HG02943 (cell line): Measurements from ENCODE around the gene CD52.

Experiments
- ATAC-seq: cut with Tn5 transposase; IDR thresholded peaks from one replicate; pipeline ENCODE4 v1.9.1; 2021; ENCODE audit warnings: mild to moderate bottlenecking, low read depth, moderate library complexity; ENCODE audit not compliant: unreplicated experiment

CD52 gene, protein sequence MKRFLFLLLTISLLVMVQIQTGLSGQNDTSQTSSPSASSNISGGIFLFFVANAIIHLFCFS

GRCh38 chr1:26317612-26318337 lies at the start of gene CD52:
Gene CD52 (plus strand): TSS chr1:26317958. CDS start chr1:26318018, 60 bp downstream.
- no peak for ATAC-seq

DNA sequence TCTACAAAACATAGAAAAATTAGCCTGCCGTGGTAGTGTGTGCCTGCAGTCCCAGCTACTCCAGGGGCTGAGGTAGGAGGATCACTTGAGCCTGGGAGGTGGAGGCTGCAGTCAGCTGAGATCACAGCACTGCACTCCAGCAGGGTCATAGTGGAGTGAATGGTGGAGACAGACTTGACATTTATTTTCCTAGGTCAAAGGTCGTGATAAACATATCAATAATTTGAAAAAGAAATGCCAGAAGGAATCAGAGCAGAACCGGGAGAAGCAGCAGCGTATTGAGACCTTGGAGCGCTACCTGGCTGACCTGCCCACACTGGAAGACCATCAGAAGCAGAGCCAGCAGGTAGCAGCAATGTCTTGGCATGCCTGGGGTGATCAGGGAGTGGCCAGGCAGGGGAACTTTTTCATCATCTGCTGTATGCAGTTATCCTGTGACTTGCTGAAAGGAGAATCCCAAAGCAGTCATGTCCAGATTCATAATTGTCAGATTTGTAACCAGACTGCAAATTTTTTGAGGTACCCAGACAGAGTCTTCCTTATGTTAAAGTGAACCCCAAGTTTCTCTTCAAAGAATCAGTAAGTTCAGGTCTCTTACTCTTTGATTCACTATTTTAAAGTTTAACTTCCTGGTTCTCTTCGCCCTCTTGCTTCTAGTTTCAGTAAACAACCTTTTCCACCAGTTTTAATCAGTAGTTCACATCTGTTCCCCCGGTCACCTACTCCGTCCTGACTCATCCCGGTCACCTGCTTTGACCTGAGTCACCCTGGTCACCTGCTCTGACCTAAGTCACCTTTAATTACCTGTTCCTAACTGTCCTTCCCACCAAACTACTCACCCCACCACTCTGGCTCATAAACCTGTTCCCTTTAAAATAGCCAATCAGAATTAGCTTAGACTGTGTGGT lies 49.2 kb upstream of the CD52 start:
- ATAC-seq = no peak

GRCh38 chr1:26269198-26269550 lies 48.6 kb upstream of the CD52 start:
- no peak for ATAC-seq

DNA sequence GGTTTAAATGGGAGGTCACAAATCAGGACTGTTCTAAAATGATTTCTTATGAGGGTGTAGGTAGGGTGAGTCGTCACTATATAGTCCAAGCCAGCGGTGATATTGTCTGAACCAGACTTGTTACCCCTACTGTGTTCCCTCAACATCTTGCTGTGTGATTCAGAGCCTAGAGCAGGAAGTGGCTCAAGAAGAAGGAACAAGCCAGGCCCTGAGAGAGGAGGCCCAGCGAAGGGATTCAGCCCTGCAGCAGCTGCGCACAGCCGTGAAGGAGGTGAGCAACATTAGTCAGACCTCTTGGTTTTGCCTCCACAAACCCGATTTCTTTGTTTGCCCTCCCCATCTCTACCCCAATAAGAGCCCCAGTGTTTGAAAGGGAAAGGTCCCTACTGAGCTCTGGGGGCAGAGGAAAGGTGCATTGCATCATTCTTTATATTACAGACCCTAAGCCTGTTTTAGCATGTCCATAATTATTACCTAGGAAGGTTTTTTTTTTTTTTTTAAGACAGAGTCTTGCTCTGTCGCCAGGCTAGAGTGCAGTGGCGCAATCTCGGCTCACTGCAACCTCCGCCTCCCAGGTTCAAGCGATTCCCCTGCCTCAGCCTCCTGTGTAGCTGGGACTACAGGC lies 42.8 kb upstream of the CD52 start:
- ATAC-seq = no peak

GRCh38 chr1:26275580-26276431 lies 42.0 kb upstream of the CD52 start:
- ATAC-seq = no peak

DNA sequence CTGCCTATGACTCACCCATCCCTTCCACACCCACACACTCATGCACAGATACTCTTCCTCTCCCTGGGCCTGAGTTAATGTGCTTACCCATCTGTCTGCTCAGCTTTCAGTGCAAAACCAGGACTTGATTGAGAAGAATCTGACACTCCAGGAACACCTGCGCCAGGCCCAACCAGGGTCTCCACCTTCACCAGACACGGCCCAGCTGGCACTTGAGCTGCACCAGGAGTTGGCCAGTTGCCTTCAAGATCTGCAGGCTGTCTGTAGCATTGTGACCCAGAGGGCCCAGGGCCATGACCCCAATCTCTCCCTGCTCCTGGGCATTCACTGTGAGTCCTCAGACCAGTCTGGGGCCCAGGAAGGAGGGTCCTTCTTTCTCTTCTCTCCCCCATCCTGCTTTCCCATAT lies 41.3 kb upstream of the CD52 start:
- no peak for ATAC-seq

GRCh38 chr1:26277261-26277661 lies 40.5 kb upstream of the CD52 start:
- ATAC-seq = no peak

- no peak for ATAC-seq
These were observed 40.0 kb upstream of the CD52 start for GRCh38 chr1:26277719-26278118.

DNA sequence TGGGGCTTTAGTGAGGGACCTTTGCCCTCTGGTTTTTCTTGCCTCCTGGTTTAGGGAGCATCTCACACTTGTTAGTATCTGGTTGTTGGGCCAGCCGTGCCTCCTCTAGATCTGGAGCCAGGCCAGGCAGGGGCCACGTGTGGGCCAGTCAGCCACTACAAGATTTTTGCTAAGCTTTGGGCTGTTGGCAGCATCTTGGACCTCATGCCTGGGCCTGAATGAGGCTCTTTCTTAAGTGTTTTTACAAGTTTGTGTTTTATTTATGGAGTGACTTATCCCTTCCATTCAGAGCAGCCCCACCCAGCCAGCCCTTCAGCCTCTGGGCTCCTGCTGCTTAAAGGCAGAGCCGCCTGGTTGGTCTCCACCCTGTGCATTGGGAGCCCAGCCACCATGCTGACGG lies 39.5 kb upstream of the CD52 start:
- no peak for ATAC-seq

- no peak for ATAC-seq
These were observed 38.9 kb upstream of the CD52 start for GRCh38 chr1:26278724-26279455.

DNA sequence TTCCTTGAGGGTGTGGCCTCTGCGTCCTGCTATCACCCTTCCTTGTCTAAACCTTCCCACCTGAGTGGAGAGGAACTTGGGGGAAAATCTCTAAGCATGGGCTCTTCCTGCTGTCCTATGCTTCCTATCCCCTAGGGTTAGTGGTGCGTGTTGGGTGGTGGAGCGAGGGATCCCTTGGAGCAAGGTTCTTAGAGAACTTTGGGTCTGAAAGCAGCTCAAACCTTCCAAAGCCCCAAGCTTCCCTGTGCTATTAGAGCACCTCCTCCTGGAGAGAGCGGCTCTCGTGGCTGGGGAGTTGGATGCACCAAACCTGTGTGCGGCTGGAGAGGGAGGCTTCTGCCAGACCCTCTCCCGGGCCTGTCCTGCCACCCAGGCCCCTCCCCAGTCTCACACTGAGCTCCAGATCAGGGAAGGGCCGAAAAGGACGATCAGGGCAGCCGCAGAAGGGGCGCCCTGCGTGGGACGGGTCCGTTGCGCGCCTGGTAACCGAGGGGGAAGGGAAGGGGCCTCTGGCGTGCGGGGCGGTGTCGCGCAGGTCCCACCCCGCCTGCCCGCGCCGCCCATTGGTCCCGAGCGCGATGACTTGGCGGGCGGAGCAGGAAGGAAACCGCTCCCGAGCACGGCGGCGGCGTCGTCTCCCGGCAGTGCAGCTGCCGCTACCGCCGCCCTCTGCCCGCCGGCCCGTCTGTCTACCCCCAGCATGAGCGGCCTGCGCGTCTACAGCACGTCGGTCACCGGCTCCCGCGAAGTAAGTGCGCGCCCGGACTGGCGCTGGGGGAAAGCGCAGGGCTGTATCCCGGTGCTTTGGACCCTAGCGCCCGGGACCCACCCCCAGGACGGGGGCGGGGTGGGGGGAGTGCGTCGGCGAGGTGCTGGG lies 38.1 kb upstream of the CD52 start, which contains the start of gene SH3BGRL3:
TSS of gene SH3BGRL3 (plus strand) at position 631 of the 877 bp plus-strand sequence. CDS start at position 701, 70 bp downstream.
- peak; percentile 42 for ATAC-seq

DNA sequence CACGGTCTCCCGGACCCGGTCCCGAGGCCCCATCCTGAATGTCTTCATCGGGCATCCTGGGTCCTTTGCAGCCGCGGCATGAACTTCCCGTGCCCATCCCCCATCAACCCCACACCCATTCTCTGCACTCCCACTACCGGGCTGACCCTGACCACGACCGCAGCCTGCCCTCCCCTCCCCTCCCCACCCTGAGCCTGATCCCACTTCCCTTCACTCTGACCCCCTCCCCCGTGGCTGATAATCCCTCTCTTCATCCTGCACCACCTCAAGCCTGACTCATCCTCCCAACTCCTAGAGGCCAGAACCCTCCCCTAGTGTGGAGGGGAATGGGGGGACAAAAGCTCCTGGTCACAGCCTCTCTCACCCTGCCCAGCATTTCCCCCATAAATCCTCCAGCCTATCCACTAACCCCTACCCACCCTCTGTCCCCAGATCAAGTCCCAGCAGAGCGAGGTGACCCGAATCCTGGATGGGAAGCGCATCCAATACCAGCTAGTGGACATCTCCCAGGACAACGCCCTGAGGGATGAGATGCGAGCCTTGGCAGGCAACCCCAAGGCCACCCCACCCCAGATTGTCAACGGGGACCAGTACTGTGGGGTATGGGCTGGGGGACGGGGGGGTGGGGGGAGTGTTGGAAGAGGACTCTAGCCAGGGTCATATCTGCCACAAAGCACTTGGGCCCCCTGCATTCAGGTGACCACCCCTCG lies 37.3 kb upstream of the CD52 start:
- ATAC-seq = no peak

DNA sequence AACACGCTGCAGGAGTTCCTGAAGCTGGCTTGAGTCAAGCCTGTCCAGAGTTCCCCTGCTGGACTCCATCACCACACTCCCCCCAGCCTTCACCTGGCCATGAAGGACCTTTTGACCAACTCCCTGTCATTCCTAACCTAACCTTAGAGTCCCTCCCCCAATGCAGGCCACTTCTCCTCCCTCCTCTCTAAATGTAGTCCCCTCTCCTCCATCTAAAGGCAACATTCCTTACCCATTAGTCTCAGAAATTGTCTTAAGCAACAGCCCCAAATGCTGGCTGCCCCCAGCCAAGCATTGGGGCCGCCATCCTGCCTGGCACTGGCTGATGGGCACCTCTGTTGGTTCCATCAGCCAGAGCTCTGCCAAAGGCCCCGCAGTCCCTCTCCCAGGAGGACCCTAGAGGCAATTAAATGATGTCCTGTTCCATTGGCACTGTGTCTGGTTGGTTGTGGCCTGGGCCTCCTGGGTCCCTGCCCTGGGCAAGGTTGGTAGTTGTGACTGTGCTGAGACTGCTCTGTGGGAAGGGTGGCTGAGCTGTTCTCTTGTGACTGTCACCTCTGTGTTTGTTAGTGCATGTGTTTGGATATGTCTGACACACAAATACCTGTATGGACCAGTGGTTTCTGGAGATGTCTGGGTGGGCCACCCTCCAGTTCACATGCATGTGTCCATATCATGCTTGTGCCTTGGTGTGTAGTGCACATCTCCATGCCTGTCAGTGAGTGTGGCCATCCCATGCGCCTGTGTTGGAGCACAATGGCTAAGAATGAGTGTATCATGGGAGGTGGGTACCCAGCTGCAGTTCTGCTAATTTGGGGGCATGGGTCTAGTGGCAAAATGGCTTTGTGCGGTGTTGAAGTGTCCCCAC lies 36.4 kb upstream of the CD52 start:
- no peak for ATAC-seq

DNA sequence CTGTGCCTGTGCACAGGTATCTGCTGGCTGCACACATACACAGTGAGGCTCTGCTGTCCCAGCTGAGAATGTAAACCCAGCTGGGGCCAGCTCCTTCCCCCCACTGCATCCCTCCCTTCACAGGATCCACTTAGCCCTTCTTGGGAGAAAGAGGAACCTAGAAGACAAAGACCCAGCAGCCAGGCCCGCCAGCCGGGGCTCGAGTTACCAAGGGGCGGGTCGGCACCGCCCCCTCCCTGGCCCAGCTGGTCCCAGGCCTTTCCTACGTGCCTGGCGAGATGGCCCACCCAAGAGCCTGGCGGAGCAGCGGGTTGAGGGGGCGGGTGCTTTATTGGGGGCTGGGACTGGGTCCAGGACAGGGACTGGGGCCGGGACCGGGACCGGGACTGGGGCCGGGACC lies 35.8 kb upstream of the CD52 start:
- no peak for ATAC-seq

DNA sequence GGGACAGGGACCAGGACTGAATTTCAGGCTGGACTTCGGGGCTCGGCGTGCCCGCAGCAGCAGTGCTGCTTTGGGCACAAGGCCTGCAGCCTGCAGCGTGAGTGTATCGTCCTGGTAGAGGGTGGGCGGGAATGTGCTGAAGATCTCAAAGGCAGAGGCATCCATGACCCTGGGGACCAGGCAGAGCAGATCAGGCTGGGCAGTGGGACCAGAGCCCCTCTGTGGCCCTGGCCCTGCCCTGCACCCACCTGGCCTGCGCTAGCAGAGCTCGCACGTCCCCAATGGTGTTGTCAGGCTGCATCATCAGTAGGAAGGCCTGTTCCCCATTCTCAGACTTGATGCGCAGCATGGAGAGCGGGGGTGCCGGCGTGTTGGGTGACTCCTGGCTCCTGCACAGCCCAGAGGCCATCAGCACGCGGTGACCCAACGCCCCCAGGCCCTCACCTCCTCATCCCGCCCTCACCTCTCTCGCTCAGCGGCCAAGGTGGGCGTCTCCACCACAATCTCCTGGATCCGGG lies 35.3 kb upstream of the CD52 start:
- ATAC-seq = no peak

GRCh38 chr1:26283279-26283853 lies 34.4 kb upstream of the CD52 start:
- no peak for ATAC-seq
